ENCODE measurements around the gene ASPHD2.
A peak's percentile ranks its signal among the peaks of the same experiment; 100 is the strongest.

The ASPHD2 gene

GRCh38 chr22:26471522-26471921 lies 42.5 kb downstream of the ASPHD2 start:
- no peak for DNase-seq (ENCODE audit: low read depth in 2 of 2)

- DNase-seq (ENCODE audit: low read depth in 2 of 2) = no peak
These were observed 45.6 kb downstream of the ASPHD2 start for GRCh38 chr22:26474682-26475081.

- DNase-seq (ENCODE audit: low read depth in 2 of 2) = no peak
These were observed 47.8 kb downstream of the ASPHD2 start for GRCh38 chr22:26476705-26477340.

- no peak for DNase-seq (ENCODE audit: low read depth in 2 of 2)
These were observed 48.3 kb downstream of the ASPHD2 start for GRCh38 chr22:26477341-26477731.

GRCh38 chr22:26479043-26479791 lies 50.2 kb downstream of the ASPHD2 start:
- no peak for DNase-seq (ENCODE audit: low read depth in 2 of 2)

GRCh38 chr22:26479792-26480610 lies 50.9 kb downstream of the ASPHD2 start:
- DNase-seq (ENCODE audit: low read depth in 2 of 2) = no peak

GRCh38 chr22:26480611-26480932 lies 51.5 kb downstream of the ASPHD2 start:
- no peak for DNase-seq (ENCODE audit: low read depth in 2 of 2)

- DNase-seq (ENCODE audit: low read depth in 2 of 2) = no peak
These were observed 52.1 kb downstream of the ASPHD2 start for GRCh38 chr22:26481112-26481693.

GRCh38 chr22:26481694-26482093 lies 52.6 kb downstream of the ASPHD2 start:
- DNase-seq (ENCODE audit: low read depth in 2 of 2) = no peak

GRCh38 chr22:26482161-26482560 lies 53.1 kb downstream of the ASPHD2 start:
- no peak for DNase-seq (ENCODE audit: low read depth in 2 of 2)

- DNase-seq (ENCODE audit: low read depth in 2 of 2) = no peak
These were observed 54.0 kb downstream of the ASPHD2 start for GRCh38 chr22:26483043-26483438.

GRCh38 chr22:26483439-26484359 lies 54.6 kb downstream of the ASPHD2 start, which contains the start of the genes HPS4 and SRRD:
Gene HPS4, minus strand, starts transcription at chr22:26483783. Its CDS starts 2,021 bp downstream, at chr22:26481762.
Gene SRRD, plus strand, starts transcription at chr22:26483877. Its CDS starts 14 bp downstream, at chr22:26483891.
- peak; percentile 81 to 87 for DNase-seq (ENCODE audit: low read depth in 2 of 2)

- no peak for DNase-seq (ENCODE audit: low read depth in 2 of 2)
These were observed 55.3 kb downstream of the ASPHD2 start for GRCh38 chr22:26484360-26484706.

- no peak for DNase-seq (ENCODE audit: low read depth in 2 of 2)
These were observed 56.0 kb downstream of the ASPHD2 start for GRCh38 chr22:26485013-26485412.

GRCh38 chr22:26485806-26486390 lies 56.8 kb downstream of the ASPHD2 start:
- no peak for DNase-seq (ENCODE audit: low read depth in 2 of 2)

GRCh38 chr22:26486394-26486793 lies 57.3 kb downstream of the ASPHD2 start:
- DNase-seq (ENCODE audit: low read depth in 2 of 2) = no peak

- no peak for DNase-seq (ENCODE audit: low read depth in 2 of 2)
These were observed 58.9 kb downstream of the ASPHD2 start for GRCh38 chr22:26487996-26488395.

GRCh38 chr22:26489447-26490036 lies 60.5 kb downstream of the ASPHD2 start:
- DNase-seq (ENCODE audit: low read depth in 2 of 2) = no peak

- DNase-seq (ENCODE audit: low read depth in 2 of 2) = no peak
These were observed 63.2 kb downstream of the ASPHD2 start for GRCh38 chr22:26492220-26492619.

GRCh38 chr22:26494506-26494905 lies 65.4 kb downstream of the ASPHD2 start:
- no peak for DNase-seq (ENCODE audit: low read depth in 2 of 2)

Measured in activated CD8-positive, alpha-beta memory T cell treated with anti-CD3 and anti-CD28 coated beads for 4 hours (primary cell).